Loucy (cell line): ENCODE results near the gene PICK1.

ENCODE experiments used
- EZH2phosphoT487 ChIP-seq: fragments of 200-600 bp; IDR thresholded peaks from 2 replicates; pipeline ENCODE4 v1.6.1; 2018; ENCODE audit warnings: antibody characterized with exemption, mild to moderate bottlenecking, moderate library complexity, borderline replicate concordance
- TF ChIP-seq, protein P1 (sequence below): fragments of 200-600 bp; sonication (generic); conservative IDR thresholded peaks from 2 replicates; pipeline ENCODE4 v1.5.1; 2014; ENCODE audit warnings: mild to moderate bottlenecking, antibody characterized with exemption, low read length

DNA sequence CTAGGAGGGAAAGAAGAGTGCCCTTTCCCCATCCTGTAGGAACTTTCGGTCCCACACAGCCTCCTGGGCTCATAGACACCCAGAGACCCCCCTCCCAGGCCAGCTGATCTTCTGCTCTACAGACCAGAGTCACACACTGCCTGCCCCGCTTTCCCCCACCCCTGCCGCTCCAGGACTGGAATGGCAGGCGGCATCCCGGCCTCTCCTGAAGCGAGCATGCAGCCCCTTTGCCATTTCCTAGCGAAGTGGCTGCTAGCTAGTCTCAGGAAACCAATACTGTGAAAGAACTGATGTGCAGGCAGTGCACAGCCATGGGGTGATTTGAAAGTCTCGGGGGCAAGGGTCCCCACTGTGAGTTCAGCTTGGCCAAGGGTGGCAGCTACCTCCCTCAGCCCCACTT lies 8.3 kb downstream of the PICK1 start:
- TF ChIP-seq, protein P1, sequence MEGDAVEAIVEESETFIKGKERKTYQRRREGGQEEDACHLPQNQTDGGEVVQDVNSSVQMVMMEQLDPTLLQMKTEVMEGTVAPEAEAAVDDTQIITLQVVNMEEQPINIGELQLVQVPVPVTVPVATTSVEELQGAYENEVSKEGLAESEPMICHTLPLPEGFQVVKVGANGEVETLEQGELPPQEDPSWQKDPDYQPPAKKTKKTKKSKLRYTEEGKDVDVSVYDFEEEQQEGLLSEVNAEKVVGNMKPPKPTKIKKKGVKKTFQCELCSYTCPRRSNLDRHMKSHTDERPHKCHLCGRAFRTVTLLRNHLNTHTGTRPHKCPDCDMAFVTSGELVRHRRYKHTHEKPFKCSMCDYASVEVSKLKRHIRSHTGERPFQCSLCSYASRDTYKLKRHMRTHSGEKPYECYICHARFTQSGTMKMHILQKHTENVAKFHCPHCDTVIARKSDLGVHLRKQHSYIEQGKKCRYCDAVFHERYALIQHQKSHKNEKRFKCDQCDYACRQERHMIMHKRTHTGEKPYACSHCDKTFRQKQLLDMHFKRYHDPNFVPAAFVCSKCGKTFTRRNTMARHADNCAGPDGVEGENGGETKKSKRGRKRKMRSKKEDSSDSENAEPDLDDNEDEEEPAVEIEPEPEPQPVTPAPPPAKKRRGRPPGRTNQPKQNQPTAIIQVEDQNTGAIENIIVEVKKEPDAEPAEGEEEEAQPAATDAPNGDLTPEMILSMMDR = no peak
- no peak for TF ChIP-seq EZH2phosphoT487
